PC-9 (cell line): ENCODE measurements around the gene ZNF415.

ENCODE experiments used
- CTCF ChIP-seq: fragments of 200-600 bp; sonication (generic); conservative IDR thresholded peaks from 2 replicates; pipeline ENCODE4 v1.6.1; 2017; ENCODE audit warnings: mixed run types, antibody characterized with exemption, mild to moderate bottlenecking, moderate library complexity
- EZH2 ChIP-seq: fragments of 200-600 bp; sonication (generic); IDR thresholded peaks from 2 replicates; pipeline ENCODE4 v1.8.0; 2017; ENCODE audit warnings: antibody characterized with exemption, low read depth

- TF ChIP-seq CTCF = no peak
- no peak for TF ChIP-seq EZH2
These were observed 27.6 kb upstream of the ZNF415 start for GRCh38 chr19:53160350-53160749.
